C4-2B (cell line): ENCODE measurements around the gene CNGA2.

Source experiments
- H3K27ac ChIP-seq: fragments of 450-650 bp; 2 replicates; pipeline ENCODE4 v1.5.1; 2017
- CTCF ChIP-seq: fragments of 450-650 bp; conservative IDR thresholded peaks from 2 replicates; pipeline ENCODE4 v1.5.1; 2017; ENCODE audit warnings: mild to moderate bottlenecking
- ZFX ChIP-seq: fragments of 450-650 bp; IDR thresholded peaks from 2 replicates; pipeline ENCODE4 v1.6.1; 2017

Gene CNGA2

DNA sequence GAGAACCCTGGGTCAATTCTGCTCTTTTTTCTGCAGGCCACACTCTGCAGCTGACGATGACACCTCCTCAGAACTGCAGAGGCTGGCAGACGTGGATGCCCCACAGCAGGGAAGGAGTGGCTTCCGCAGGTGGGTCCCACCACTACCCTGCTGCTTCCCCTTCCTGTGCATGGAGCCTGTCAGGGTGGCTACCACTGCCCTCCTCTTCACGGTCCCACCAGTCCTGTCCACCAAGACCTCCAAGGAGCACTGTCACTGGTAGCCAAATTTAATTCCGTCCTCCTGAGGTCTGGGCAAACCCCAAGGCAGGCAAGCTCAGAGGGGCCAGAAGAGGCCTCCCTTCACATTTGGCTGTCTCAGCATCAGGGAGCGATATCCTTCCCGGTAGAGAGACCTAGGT is 4.2 kb downstream of the CNGA2 start:
- H3K27ac ChIP-seq = no peak overlapping the region
- TF ChIP-seq CTCF = no peak
- no peak for TF ChIP-seq ZFX

DNA sequence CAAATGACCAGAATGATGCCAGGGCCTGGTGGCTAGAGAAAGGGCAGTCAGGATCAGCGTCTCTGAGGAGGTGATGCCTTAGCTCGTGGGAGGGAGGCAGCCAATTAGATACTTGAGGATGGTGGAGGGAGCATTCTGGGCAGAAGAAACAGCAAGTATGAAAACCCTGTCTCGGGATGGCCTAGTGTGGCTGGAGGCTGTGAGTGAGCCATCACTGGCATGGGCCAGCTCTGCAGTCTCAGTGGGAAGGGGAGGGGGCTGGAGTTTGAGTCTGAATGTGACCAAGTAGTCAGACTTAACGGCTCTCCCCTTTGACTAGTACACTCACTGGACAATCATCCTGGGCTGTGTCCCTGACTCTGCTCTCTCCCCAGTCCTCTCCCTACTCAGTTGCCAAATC is 7.1 kb downstream of the CNGA2 start:
- TF ChIP-seq CTCF (no peak), ZFX (no peak)
- no peak overlapping the region for H3K27ac ChIP-seq

DNA sequence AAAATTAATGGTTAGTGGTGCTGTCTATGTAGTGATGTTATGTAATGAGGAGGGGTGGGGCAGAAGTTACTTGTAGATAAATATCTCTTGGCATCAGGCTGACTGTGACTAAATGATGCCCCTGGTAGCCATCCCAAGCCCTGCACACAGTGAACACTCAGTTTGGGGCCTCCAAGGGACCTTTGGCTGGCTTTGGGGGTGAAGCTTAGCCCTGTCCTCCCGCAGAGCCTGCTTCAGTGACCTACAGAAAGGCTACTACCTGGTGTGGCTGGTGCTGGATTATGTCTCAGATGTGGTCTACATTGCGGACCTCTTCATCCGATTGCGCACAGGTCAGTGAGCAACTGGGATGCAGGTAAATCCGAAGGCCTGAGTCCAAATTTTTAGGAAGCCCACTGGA is 7.8 kb downstream of the CNGA2 start:
- TF ChIP-seq CTCF (no peak), ZFX (no peak)
- no peak overlapping the region for H3K27ac ChIP-seq

DNA sequence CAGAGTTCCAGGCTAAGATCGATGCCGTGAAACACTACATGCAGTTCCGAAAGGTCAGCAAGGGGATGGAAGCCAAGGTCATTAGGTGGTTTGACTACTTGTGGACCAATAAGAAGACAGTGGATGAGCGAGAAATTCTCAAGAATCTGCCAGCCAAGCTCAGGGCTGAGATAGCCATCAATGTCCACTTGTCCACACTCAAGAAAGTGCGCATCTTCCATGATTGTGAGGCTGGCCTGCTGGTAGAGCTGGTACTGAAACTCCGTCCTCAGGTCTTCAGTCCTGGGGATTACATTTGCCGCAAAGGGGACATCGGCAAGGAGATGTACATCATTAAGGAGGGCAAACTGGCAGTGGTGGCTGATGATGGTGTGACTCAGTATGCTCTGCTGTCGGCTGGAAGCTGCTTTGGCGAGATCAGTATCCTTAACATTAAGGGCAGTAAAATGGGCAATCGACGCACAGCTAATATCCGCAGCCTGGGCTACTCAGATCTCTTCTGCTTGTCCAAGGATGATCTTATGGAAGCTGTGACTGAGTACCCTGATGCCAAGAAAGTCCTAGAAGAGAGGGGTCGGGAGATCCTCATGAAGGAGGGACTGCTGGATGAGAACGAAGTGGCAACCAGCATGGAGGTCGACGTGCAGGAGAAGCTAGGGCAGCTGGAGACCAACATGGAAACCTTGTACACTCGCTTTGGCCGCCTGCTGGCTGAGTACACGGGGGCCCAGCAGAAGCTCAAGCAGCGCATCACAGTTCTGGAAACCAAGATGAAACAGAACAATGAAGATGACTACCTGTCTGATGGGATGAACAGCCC is 9.3 kb downstream of the CNGA2 start:
- H3K27ac ChIP-seq = no peak overlapping the region
- TF ChIP-seq ZFX = no peak

DNA sequence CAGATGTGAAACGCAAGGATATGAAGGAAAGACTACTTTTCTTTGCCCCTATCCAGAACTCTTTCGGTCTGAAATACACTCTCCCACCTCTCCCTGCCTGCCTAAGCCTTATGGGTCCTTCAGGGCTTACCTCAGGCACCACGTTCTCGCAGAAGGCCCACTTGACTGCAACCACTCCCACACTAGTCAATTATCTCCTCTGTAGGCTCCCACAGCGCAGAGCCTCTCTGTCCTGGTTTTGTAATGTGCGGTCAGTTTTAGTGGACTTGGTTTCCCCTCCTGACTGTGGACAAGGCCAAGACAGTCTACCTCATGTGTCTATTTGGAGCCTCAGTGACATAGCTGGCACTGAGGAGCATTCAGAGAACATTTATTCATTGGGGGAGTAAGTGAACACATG is 11.1 kb downstream of the CNGA2 start:
- no peak overlapping the region for H3K27ac ChIP-seq
- TF ChIP-seq ZFX (no peak), CTCF (no peak)

- TF ChIP-seq CTCF = no peak
- no peak overlapping the region for H3K27ac ChIP-seq
Measured at GRCh38 chrX:151746502-151746901, 12.0 kb downstream of the CNGA2 start.

DNA sequence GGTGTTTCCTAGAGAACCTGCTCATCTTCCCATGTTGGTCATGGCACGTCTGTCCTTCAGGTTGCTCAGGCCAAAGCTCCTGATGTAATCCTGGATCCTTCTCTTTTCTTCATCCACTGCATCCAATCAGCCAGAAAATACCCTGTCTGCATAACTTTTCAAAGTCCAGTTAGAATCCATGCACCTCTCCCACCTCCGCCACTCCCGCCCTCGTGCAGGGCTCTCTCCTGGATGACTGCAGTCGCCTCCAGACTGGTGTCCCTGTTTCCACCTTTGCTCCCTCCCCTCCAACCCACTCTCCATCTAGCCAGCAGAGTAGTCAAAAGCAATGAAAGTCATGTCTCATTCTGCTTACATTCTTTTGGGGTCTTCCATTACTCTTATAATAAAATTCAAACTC is 16.0 kb downstream of the CNGA2 start:
- no peak for TF ChIP-seq ZFX
- TF ChIP-seq CTCF = no peak
- no peak overlapping the region for H3K27ac ChIP-seq

DNA sequence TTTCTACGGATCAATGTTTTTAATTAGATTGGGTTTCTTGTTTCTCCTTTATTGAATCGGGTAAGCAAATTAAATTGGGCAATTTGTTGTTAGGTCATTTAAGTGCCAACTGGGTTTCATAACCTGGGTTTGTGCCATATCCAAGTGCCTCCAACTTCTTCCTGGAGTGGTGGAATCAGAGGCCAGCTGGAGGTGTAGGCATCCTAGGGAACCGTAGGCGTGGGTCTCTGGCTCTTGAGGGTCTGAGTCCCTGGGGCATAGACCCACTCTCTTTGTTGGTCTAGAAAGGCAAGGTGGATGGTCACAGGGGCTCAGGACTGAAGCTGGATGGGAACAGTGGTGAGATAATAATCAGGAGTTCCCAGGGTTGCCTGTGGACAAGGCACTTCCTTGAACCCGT is 18.3 kb downstream of the CNGA2 start:
- H3K27ac ChIP-seq = no peak overlapping the region
- no peak for TF ChIP-seq CTCF
- TF ChIP-seq ZFX = no peak
